ENCODE results near the gene DOP1A.

The DOP1A gene

DNA sequence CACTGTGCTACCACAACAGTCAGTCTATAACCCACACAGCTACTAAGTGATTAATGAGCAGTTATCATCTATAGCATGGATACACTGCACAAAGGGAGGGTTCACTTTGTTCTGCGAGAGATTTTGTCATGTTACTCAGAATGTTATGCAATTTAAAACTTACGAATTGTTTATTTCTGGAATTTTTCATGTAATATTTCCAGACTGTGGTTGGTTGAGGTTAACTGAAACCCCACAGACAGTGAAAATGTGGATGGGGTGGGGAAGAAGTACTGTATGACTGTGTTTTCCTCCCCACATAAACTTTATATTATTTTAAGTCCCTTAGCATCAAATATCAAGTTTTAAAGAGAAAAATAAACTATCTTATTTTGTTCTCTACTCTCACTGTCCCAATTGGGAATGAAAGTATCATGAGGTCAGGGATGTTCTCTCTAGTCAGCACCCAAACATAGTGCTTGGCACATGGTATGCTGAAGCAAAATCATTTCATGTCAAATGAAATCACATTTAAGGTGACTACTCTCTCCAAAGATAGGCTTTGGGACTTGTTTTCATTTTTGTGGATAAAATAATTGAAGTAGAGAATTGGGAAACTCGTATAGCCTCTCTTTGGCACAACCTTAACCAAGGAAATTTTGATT is 25.4 kb downstream of the DOP1A start:
- ChIA-PET POLR2A (no interaction called here), CTCF (interaction anchor here (4.4 kb wide), 1 partner anchor 26 kb away, joined by 34 read pairs; the partner anchor contains the start of genes DOP1A and UBE3D)
- DNase-seq (ENCODE audit: low read depth, low spot score), result no peak
- TF ChIP-seq, protein P1, sequence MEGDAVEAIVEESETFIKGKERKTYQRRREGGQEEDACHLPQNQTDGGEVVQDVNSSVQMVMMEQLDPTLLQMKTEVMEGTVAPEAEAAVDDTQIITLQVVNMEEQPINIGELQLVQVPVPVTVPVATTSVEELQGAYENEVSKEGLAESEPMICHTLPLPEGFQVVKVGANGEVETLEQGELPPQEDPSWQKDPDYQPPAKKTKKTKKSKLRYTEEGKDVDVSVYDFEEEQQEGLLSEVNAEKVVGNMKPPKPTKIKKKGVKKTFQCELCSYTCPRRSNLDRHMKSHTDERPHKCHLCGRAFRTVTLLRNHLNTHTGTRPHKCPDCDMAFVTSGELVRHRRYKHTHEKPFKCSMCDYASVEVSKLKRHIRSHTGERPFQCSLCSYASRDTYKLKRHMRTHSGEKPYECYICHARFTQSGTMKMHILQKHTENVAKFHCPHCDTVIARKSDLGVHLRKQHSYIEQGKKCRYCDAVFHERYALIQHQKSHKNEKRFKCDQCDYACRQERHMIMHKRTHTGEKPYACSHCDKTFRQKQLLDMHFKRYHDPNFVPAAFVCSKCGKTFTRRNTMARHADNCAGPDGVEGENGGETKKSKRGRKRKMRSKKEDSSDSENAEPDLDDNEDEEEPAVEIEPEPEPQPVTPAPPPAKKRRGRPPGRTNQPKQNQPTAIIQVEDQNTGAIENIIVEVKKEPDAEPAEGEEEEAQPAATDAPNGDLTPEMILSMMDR (IDR thresholded peaks at IDR 0.05; ENCODE audit: insufficient read depth, low read length, missing control alignments), result no peak
- no peak overlapping the region for H3K4me3 ChIP-seq (ENCODE audit: low read depth, low read length)

DNA sequence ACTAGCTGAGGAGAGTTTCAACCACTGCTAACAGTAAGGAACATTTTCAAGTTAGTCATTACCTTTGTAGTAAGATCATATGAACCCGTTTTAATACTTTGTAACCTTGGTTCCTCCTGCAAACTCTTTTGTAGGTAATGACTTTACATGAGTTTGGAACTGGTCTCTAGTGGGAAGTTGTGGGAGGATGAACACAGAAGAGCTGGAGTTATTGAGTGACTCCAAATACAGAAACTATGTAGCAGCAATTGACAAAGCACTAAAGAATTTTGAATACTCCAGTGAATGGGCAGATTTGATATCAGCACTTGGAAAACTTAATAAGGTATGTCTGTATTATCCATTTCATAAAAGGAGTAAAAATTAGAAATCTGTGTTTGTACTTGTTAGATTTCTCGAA is 29.3 kb downstream of the DOP1A start:
- TF ChIP-seq, protein P1 (IDR thresholded peaks at IDR 0.05; ENCODE audit: insufficient read depth, low read length, missing control alignments), result no peak
- POLR2A ChIA-PET, result no interaction called here
- H3K4me3 ChIP-seq (ENCODE audit: low read depth, low read length), result no peak overlapping the region
- CTCF ChIA-PET, result interaction anchor here (4.8 kb wide), 1 partner anchor 30 kb away, joined by 39 read pairs; the partner anchor contains the start of genes DOP1A and UBE3D
- DNase-seq (ENCODE audit: low read depth, low spot score), result no peak

DNA sequence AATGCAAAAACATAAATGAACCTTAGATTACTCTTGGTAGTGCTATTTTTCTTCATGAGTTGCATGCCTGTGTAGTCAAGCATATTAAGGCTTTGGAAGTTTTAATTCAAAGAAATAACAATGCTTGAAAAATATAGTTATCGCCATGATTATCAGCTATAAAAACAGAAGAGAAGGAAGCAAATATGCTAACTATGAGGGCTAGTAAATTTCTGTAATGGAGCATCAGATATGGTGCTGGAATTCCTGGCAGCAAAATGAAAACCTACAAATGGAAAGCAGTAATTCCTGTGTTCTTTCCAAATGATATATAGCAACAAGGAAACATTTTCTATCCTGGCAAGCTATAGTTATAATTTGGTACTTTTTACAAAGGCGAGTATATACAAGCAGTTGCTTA is 29.7 kb downstream of the DOP1A start:
- ChIA-PET CTCF (interaction anchor here (4.8 kb wide), 1 partner anchor 31 kb away, joined by 39 read pairs; the partner anchor contains the start of genes DOP1A and UBE3D), POLR2A (no interaction called here)
- no peak overlapping the region for H3K4me3 ChIP-seq (ENCODE audit: low read depth, low read length)
- no peak for DNase-seq (ENCODE audit: low read depth, low spot score)
- TF ChIP-seq, protein P1 (IDR thresholded peaks at IDR 0.05; ENCODE audit: insufficient read depth, low read length, missing control alignments), result no peak

DNA sequence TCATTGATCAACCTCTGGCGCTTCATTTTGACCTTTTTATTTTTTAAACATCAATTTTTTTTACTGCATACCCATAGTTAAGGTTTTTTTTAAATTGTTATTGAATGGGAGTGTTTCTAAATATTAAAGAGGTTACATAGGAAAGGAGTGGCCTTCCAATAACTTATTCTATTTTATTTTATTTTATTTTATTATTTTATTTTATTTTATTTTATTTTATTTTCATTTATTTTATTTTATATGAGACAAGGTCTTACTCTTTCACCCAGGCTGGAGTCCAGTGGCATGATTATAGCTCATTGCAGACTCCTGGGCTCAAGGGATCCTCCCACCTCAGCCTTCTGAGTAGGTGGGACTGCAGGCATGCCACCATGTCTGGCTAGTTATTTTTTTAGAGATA is 30.2 kb downstream of the DOP1A start:
- CTCF ChIA-PET, result interaction anchor here (4.8 kb wide), 1 partner anchor 31 kb away, joined by 39 read pairs; the partner anchor contains the start of genes DOP1A and UBE3D
- TF ChIP-seq, protein P1 (IDR thresholded peaks at IDR 0.05; ENCODE audit: insufficient read depth, low read length, missing control alignments), result no peak
- POLR2A ChIA-PET, result no interaction called here
- DNase-seq (ENCODE audit: low read depth, low spot score), result no peak
- H3K4me3 ChIP-seq (ENCODE audit: low read depth, low read length), result no peak overlapping the region

DNA sequence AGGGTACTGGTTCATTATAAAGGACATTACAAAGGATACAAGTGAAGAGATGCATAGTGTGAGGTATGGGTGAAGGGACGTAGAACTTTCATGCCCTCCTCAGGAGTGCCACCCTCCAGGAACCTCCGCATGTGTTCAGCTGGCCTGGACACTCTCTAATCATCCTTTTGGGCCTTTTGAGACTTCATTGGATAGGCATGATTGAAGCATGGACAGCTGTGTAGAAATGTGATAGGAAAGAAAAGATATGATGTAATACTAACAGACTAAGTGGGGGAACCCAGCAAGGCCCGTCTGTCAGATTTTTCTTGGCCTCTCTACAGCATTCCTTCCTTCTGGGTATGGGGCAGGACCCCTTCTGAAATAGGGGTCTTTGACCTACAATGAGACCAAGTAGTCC is 31.1 kb downstream of the DOP1A start:
- TF ChIP-seq, protein P1 (IDR thresholded peaks at IDR 0.05; ENCODE audit: insufficient read depth, low read length, missing control alignments), result no peak
- DNase-seq (ENCODE audit: low read depth, low spot score), result no peak
- POLR2A ChIA-PET, result no interaction called here
- no peak overlapping the region for H3K4me3 ChIP-seq (ENCODE audit: low read depth, low read length)
- CTCF ChIA-PET, result interaction anchor here (1.4 to 4.8 kb wide), 3 partner anchors 18 to 32 kb away, joined by 3 to 39 read pairs (median 4); partner anchors contain the start of genes DOP1A and UBE3D

DNA sequence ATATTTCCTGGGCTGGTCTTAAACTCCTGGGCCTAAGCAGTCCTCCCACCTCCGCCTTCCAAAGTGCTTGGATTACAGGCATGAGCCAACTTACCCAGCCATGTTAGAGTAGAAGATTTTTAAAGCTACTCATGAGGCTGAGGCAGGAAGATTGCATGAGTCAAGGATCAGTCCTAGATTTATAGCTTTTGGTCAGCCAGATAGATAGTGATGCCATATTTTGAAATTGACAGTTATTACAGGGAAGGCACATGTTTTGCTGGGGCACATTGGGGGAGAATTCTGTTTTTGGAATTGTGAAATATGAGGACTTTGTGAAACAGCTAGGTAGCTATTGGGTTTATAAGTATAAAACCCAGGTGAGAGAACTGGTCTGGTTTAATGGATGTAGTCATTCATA is 40.9 kb downstream of the DOP1A start:
- TF ChIP-seq, protein P1 (IDR thresholded peaks at IDR 0.05; ENCODE audit: insufficient read depth, low read length, missing control alignments), result no peak
- POLR2A ChIA-PET, result no interaction called here
- no peak overlapping the region for H3K4me3 ChIP-seq (ENCODE audit: low read depth, low read length)
- no peak for DNase-seq (ENCODE audit: low read depth, low spot score)
- CTCF ChIA-PET, result interaction anchor here (0.9 to 3.9 kb wide), 4 partner anchors 9 to 107 kb away, joined by 3 to 29 read pairs (median 4); partner anchors contain the start of genes DOP1A and UBE3D

All from AG04449 (cell line).